22Rv1 (cell line): ENCODE measurements around the gene CEP70.

Experiments used
- ZFX ChIP-seq: fragments of 450-650 bp; IDR thresholded peaks from 2 replicates; pipeline ENCODE4 v1.6.1; 2017; ENCODE audit warnings: antibody characterized with exemption, borderline replicate concordance
- TF ChIP-seq, protein P1 (sequence below): fragments of 450-650 bp; IDR thresholded peaks from 2 replicates; pipeline ENCODE4 v1.5.1; 2017; ENCODE audit warnings: mild to moderate bottlenecking

DNA sequence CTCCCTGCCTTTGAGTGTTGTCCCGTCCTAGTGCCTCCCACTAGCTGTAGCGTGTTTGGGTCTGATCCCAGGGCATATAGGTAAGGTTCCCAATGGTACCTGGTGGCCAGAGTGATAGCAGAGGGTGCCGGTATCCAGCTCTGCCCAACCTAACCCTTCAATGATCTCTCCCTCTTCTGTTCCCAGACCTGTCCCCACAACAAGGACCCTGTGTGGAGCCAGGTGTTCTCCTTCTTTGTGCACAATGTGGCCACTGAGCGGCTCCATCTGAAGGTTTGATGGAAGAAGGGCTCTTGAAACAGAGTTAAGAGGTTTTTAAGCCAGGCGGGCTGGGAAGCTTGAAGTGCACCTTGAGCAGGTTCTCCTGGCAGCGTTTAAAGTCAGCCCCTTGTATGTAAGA is 124.2 kb downstream of the CEP70 start:
- TF ChIP-seq, protein P1, sequence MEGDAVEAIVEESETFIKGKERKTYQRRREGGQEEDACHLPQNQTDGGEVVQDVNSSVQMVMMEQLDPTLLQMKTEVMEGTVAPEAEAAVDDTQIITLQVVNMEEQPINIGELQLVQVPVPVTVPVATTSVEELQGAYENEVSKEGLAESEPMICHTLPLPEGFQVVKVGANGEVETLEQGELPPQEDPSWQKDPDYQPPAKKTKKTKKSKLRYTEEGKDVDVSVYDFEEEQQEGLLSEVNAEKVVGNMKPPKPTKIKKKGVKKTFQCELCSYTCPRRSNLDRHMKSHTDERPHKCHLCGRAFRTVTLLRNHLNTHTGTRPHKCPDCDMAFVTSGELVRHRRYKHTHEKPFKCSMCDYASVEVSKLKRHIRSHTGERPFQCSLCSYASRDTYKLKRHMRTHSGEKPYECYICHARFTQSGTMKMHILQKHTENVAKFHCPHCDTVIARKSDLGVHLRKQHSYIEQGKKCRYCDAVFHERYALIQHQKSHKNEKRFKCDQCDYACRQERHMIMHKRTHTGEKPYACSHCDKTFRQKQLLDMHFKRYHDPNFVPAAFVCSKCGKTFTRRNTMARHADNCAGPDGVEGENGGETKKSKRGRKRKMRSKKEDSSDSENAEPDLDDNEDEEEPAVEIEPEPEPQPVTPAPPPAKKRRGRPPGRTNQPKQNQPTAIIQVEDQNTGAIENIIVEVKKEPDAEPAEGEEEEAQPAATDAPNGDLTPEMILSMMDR = no peak
- no peak for TF ChIP-seq ZFX
